GM19452 (cell line): ENCODE data around the gene GRIK2.

Source experiments
- ATAC-seq: cut with Tn5 transposase; IDR thresholded peaks from one replicate; pipeline ENCODE4 v1.9.1; 2021; ENCODE audit not compliant: unreplicated experiment

GRIK2 gene

DNA sequence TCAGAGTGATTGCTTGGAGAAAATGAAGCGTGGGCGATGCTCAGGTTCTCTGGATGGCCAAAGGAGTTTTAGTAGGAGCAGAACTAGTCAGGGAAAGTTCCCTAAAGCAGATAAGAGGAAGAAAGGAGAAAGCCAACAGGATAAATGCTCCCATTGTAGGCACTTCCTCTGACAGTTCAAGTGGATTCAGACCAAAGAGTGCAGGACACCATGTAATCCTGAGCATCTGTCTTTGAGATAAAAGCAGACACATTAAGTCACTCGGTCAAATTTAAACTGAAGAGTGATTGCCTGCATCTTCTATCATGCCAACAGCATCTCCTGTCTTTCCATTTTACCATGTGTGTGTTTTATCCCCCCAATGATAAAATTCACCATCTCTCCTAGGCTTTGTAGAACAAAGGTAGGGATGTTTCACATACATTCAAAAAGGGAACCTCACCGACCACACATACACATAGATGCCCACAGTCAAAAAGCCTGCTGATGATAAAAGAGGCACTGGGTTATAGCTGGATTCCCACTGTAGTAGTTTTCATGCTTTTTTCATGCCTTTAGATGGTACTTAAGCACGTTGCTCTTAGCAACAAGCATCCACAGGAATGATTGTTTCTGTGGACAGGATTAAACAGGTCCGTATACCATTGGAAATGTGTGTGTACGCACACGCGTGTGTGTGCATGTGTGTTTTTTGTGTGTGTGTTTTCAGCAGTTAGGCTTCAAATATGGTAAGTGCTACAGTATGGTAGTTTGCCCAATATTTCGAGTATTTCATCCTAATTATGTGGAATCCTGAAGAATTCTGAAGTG, 7.0 kb downstream of the GRIK2 start:
- ATAC-seq: no peak

DNA sequence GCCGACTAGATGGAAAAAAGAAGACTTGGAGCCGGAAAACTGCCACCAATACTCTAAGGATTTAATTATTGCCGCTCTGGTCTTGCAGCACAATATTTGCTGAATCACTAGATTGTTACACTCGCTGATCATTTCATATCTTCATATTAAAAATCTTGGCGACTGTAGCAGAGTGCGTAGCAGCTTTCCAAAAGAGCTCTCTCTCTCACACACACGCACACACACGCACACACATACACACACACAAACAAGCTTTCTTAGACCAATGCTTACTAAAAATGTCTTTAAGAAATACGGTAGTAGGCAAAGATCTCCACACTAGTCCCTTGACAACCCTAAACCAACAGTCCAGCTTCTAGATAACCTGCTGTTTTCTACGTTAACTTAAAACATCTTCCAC, 7.7 kb downstream of the GRIK2 start:
- ATAC-seq: no peak

GRCh38 chr6:101401792-101402621, 8.5 kb downstream of the GRIK2 start:
- ATAC-seq: no peak

GRCh38 chr6:101402622-101403031, 9.1 kb downstream of the GRIK2 start:
- ATAC-seq: no peak

GRCh38 chr6:101403216-101403945, 9.9 kb downstream of the GRIK2 start:
- ATAC-seq: no peak

DNA sequence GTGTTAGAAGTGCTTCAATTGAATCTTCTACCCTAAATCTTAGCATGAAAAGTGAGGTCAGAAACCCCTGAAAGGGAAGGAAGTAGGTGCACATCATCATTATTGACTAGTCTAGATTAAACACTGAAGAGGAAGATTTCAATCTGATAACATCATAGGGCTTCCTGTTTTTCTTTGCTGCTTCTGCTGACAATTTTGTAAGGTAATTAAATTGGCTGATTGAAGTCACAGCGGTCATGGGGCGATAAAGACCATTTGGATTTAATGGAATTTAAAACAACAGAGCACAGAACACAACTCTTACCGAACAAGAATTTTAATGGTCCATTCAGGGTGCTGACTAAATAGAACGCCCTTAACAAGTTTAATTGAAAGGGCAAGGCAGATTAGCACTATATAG, 11.3 kb downstream of the GRIK2 start:
- ATAC-seq: no peak

- no peak for ATAC-seq
Observed at GRCh38 chr6:101413773-101414172, 20.3 kb downstream of the GRIK2 start.

GRCh38 chr6:101417900-101418299, 24.4 kb downstream of the GRIK2 start:
- ATAC-seq: no peak

- ATAC-seq: no peak
Observed at GRCh38 chr6:101422251-101422650, 28.7 kb downstream of the GRIK2 start.

DNA sequence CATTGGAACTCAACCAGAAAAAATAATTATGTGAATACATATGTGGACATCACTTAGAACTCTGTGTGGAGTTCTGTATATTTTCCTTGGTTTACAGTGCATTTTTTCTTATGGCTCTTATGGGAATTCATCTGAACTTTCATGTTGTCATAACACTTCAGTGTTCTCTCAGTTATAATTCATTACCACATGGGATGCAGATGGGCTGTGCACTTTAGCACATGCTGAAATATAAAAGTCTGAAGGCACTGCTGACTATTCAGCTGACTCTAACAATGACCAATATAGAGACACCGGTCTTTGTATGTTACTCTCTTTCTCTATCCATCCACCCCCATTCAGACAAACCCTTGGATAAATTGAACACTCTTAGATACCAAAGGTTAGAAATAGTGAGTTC, 29.3 kb downstream of the GRIK2 start:
- ATAC-seq: no peak

- no peak for ATAC-seq
Observed at GRCh38 chr6:101429270-101429669, 35.8 kb downstream of the GRIK2 start.

GRCh38 chr6:101429845-101430244, 36.3 kb downstream of the GRIK2 start:
- ATAC-seq: no peak

DNA sequence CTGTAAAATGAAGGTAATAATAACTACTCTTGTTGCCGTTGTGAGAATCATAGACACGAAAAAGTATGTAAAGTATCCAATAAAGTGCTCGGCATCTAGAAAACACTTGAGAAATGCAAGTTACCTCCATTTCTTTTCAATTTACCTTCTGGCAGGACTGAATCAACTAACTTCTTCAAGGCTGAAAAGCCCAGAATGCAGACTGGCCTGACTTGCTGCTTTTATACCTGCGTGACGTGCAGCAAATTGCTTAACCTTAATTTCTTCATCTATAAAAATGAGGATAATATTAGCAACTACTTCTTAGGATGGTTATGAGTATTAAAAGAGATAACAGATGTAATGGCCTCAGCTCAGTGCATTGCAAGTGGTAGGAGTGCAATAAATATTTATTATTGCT, 39.6 kb downstream of the GRIK2 start:
- ATAC-seq: no peak

DNA sequence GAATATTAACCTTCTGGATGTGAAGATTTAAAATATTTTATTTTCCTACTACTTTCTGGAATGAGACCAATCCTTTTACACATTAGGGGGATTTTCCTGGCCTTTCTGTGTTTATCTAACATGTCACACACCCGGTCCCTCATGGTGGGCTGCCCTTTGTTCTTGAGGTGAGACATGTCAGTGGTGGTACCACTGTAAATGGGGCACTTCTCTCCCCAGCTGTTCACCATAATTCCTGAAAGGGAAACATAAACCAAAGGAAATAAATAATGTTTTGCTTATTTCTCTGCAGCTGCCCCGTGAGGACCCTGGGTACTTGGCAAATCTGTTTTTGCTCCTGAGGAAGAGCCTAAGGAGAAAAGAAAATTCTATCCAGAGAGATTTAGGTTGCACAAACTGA, 41.1 kb downstream of the GRIK2 start:
- no peak for ATAC-seq

- ATAC-seq: no peak
Observed at GRCh38 chr6:101435038-101435437, 41.5 kb downstream of the GRIK2 start.

GRCh38 chr6:101439790-101440189, 46.3 kb downstream of the GRIK2 start:
- ATAC-seq: no peak

DNA sequence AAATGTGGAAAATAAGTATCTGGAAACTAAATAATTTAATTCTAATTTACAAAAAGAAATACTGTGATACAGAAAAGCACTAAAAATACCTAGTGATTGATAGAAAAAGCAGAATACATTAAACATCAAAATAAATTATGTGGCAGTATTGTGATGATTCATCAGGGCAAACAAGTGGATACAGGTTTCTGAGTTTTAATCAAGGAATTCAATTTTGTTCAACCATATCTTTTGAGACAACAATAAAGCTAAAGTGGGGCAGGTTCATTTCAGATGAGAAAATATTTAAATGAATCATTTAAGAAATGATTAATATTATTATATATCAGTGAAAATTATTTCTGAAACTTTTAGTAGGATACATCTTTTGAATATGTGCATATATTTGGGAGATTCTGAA, 49.8 kb downstream of the GRIK2 start:
- ATAC-seq: no peak

DNA sequence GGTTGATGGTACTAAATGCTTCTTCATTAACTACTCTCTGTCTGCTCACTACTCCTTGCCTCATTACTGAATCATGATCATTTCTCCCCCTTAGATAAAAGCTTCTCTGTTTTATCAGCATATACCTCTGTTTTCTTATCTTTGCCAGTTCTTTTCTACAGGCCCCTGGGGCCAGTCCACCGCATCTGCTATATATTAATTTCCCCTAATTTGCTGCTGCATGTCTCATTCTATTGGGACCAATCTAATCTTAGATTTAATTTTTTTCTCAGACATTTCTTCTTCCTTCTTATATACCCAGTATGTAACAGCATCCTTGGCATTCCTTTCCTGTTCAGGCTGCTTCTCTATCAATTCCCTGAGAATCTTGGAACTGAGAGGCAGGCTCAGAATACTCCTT, 51.2 kb downstream of the GRIK2 start:
- no peak for ATAC-seq

DNA sequence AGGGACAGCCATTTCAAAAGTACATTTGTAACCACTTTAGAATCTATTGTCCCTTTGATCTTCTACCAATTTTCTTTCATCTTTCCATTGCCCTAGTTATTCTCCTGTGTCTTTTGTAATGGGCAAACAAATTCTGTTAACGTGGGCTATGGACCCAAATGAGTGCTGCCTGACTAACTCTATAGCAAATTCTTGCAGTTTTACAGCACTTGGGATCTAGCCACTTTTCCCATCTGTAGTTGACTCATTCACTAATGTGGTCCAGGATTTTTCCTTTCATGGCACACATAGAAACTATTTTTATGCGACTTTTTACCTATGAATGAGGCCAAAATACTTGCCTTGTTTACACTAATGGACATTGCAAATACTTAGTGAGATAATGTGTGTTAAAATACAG, 52.0 kb downstream of the GRIK2 start:
- ATAC-seq: no peak

DNA sequence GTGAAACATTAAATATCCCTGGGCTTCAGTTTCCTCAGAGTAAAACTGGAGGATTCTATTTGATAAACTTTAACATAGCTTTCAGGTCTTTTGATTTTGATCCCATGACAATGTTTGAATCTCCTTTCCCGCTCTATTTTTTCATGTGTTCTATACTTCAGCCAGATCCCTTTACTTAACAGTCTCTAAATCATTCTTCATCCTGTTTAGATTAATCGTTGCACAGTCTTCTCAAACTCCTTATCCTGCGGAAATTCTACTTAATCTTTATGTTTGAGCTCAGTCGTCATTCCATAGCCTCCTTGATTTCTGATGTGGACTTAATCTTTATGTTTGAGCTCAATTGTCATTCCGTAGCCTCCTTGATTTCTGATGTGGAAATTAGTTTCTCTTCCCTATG, 57.4 kb downstream of the GRIK2 start:
- ATAC-seq: no peak

- ATAC-seq: no peak
Observed at GRCh38 chr6:101451981-101452380, 58.5 kb downstream of the GRIK2 start.

DNA sequence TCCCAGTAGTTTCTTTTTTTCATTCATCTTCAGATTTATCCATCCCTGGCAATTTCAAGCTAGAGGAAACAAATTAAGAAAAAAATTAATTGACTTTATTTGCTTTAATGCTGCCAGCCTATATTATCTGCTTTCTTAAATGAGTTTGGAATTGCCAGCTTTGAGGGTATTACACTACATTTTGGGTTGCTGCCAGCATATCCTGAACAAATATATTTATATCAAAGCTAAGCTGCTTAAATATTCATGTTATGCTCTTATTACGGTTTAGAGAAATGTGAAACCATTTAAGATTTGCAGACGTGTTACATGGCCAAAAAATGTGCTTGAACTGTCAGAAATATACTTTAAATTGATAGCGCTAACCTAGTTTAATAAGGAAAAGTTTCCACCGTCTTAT, 59.7 kb downstream of the GRIK2 start:
- no peak for ATAC-seq
